WERI-Rb-1 (cell line): ENCODE results near the gene SLC25A43.

Experiments
- DNase-seq: peaks from one replicate; pipeline ENCODE4 v3.0.0-alpha.2; 2020
- H3K27ac ChIP-seq: fragments of 250-450 bp; sonication (Bioruptor Pico); 2 replicates; pipeline ENCODE4 v1.5.1; 2020; ENCODE audit warnings: mild to moderate bottlenecking, moderate library complexity
- H3K27me3 ChIP-seq: fragments of 250-450 bp; sonication (Bioruptor Pico); 2 replicates; pipeline ENCODE4 v1.5.1; 2021; ENCODE audit warnings: mild to moderate bottlenecking, low read depth, moderate library complexity; ENCODE audit not compliant: insufficient read depth, severe bottlenecking
- H3K36me3 ChIP-seq: fragments of 250-450 bp; sonication (Bioruptor Pico); 2 replicates; pipeline ENCODE4 v1.5.1; 2020; ENCODE audit warnings: mild to moderate bottlenecking, moderate library complexity
- H3K4me3 ChIP-seq: 2 replicates; pipeline ENCODE4 v1.5.1; 2011; ENCODE audit warnings: low read depth, mild to moderate bottlenecking, control low read depth, low read length
- H3K9me3 ChIP-seq: fragments of 250-450 bp; sonication (Bioruptor Pico); 2 replicates; pipeline ENCODE4 v1.5.1; 2021; ENCODE audit warnings: mild to moderate bottlenecking, moderate library complexity; ENCODE audit not compliant: severe bottlenecking
- CTCF ChIP-seq: IDR thresholded peaks from 2 replicates; pipeline ENCODE4 v1.5.1; 2011; ENCODE audit warnings: low read depth, mild to moderate bottlenecking, control low read depth, inconsistent platforms, low read length

The SLC25A43 gene

GRCh38 chrX:119467842-119468550 is 68.9 kb downstream of the SLC25A43 start, which contains the start of gene SLC25A5:
SLC25A5 (plus strand) TSS chrX:119468444; CDS start chrX:119468516, 72 bp downstream.
- peak; percentile 81 for DNase-seq
- peaks cover 14% of the 10 kb centered on the region for H3K36me3 ChIP-seq
- no peak for TF ChIP-seq CTCF
- peaks cover 7% of the 10 kb centered on the region for H3K27me3 ChIP-seq
- peak within 1 kb of the TSS; percentile 87 for H3K27ac ChIP-seq
- no peaks in the 10 kb centered on the region for H3K9me3 ChIP-seq
- H3K4me3 ChIP-seq = peak within 1 kb of the TSS; percentile 81

- peaks cover 14% of the 10 kb centered on the region for H3K36me3 ChIP-seq
- peak overlapping the region; percentile 87 for H3K27ac ChIP-seq
- no peaks in the 10 kb centered on the region for H3K9me3 ChIP-seq
- TF ChIP-seq CTCF = peak; percentile 66
- peak; percentile 82 for DNase-seq
- H3K4me3 ChIP-seq = peak overlapping the region; percentile 81
- H3K27me3 ChIP-seq = peaks cover 7% of the 10 kb centered on the region
These were observed 69.6 kb downstream of the SLC25A43 start for GRCh38 chrX:119468551-119469312.

- peak overlapping the region; percentile 48 for H3K4me3 ChIP-seq
- H3K36me3 ChIP-seq = peaks cover 14% of the 10 kb centered on the region
- H3K27me3 ChIP-seq = peaks cover 7% of the 10 kb centered on the region
- H3K27ac ChIP-seq = no peak overlapping the region
- H3K9me3 ChIP-seq = no peaks in the 10 kb centered on the region
- no peak for DNase-seq
- no peak for TF ChIP-seq CTCF
These were observed 70.1 kb downstream of the SLC25A43 start for GRCh38 chrX:119469313-119469635.

- H3K27me3 ChIP-seq = peaks cover 6% of the 10 kb centered on the region
These were observed 75.7 kb downstream of the SLC25A43 start for GRCh38 chrX:119474615-119475388.

More at GRCh38 chrX:119474615-119475388, 75.7 kb downstream of the SLC25A43 start:
- no peak for TF ChIP-seq CTCF
- Histone ChIP-seq H3K9me3 (no peaks in the 10 kb centered on the region), H3K27ac (no peak overlapping the region), H3K36me3 (peaks cover 14% of the 10 kb centered on the region), H3K4me3 (no peak overlapping the region)
- DNase-seq = no peak
